Spleen (tissue), 11 donors: ENCODE results near the gene DSC3. TPM values are rescaled to one million over a fixed set of nuclear protein-coding genes. Genes with fewer than 3 reads are reported as not detected.

Experiments used
- DNase-seq: peaks from one replicate; pipeline ENCODE4 v3.0.0-alpha.2; 2020
- H3K27ac ChIP-seq, 8 donors: fragments of 200-600 bp; sonication (generic) in 7 of 8; 1 replicate in 4 of 8; 2 replicates in 4 of 8; pipeline versions ENCODE4 v1.5.0 to v1.8.0; 2016 to 2021; ENCODE audit warnings: inconsistent platforms in 4 of 8, mild to moderate bottlenecking in 4 of 8, moderate library complexity in 1 of 8
- H3K27me3 ChIP-seq, 7 donors: fragments of 200-600 bp; sonication (generic) in 6 of 7; replicated peaks in 1 of 7; 1 replicate in 4 of 7; 2 replicates in 3 of 7; pipeline versions ENCODE4 v1.5.0 to v1.8.0; 2016 to 2021; ENCODE audit warnings: inconsistent platforms in 3 of 7, mild to moderate bottlenecking in 1 of 7
- H3K36me3 ChIP-seq, 6 donors: fragments of 200-600 bp; sonication (generic) in 5 of 6; 1 replicate in 4 of 6; 2 replicates in 2 of 6; pipeline versions ENCODE4 v1.5.0 to v1.8.0; 2016 to 2021; ENCODE audit warnings: inconsistent platforms in 2 of 6
- H3K4me1 ChIP-seq, 6 donors: fragments of 200-600 bp; sonication (generic) in 5 of 6; 1 replicate in 3 of 6; 2 replicates in 3 of 6; pipeline versions ENCODE4 v1.5.0 to v1.8.0; 2016 to 2021; ENCODE audit warnings: inconsistent platforms in 3 of 6
- H3K4me3 ChIP-seq, 8 donors: fragments of 200-600 bp; sonication (generic) in 7 of 8; 1 replicate in 4 of 8; 2 replicates in 4 of 8; pipeline versions ENCODE4 v1.5.0 to v1.8.0; 2016 to 2021; ENCODE audit warnings: inconsistent platforms in 4 of 8, mild to moderate bottlenecking in 4 of 8, moderate library complexity in 2 of 8
- H3K9me3 ChIP-seq, 8 donors: fragments of 200-600 bp; sonication (generic) in 7 of 8; 1 replicate in 4 of 8; 2 replicates in 4 of 8; pipeline versions ENCODE4 v1.5.0 to v1.8.0; 2016 to 2021; ENCODE audit warnings: inconsistent platforms in 4 of 8
- CTCF ChIP-seq, 11 experiments: fragments of 200-600 bp in 7 of 11; fragments of 450-650 bp in 4 of 11; sonication (generic) in 4 of 11; IDR thresholded peaks in 8 of 11; conservative IDR thresholded peaks in 3 of 11; 1 replicate in 7 of 11; 2 replicates in 4 of 11; pipeline versions ENCODE4 v1.4.0 to v1.8.0; 2016 to 2021; ENCODE audit warnings: antibody characterized with exemption in 11 of 11, inconsistent platforms in 4 of 11, mild to moderate bottlenecking in 1 of 11
- POLR2A ChIP-seq, 3 donors: fragments of 450-650 bp; IDR thresholded peaks; one replicate each; pipeline ENCODE4 v1.5.1; 2017; ENCODE audit warnings: antibody characterized with exemption in 3 of 3, mild to moderate bottlenecking in 1 of 3
- POLR2AphosphoS5 ChIP-seq, 3 donors: sonication (generic); formaldehyde crosslinking; IDR thresholded peaks; one replicate each; pipeline ENCODE4 v1.5.1; 2017; ENCODE audit warnings: antibody characterized with exemption in 3 of 3
- WGBS, 5 donors: extraction: QIAGEN DNeasy Blood & Tissue Kit in 3 of 5; methylation state at CpG; one replicate each; pipeline versions ENCODE4 v1.1.5 to v1.1.7; 2013 to 2018; 5-methylcytosine and 5-hydroxymethylcytosine counted together
- intact Hi-C: fragments of 100-400 bp; cut with DNase I; formaldehyde crosslinking; loops from one replicate; pipeline ENCODE4 v1.15.0; 2023; ENCODE audit warnings: low total_unique reads
- polyA plus RNA-seq, 3 donors: library from polyadenylated mRNA; stranded (reverse); fragments of 200-250 nt; gene quantifications; one replicate each; pipeline ENCODE4 v1.2.1, GENCODE V29; 2013
- total RNA-seq, 7 donors: library from RNA; depleted of rRNA in 3 of 7; stranded (reverse); fragments of >200 nt in 3 of 7; fragmentation: NEBNext Ultra II Directional in 4 of 7; extraction: Animal tissue kit (Norgen Biotek cat#: 25700) in 4 of 7; gene quantifications; one replicate each; pipeline versions ENCODE4 v1.1.0 to v1.2.1, GENCODE V29; 2016 to 2021
- donor health status: healthy with polysubstance abuse.
- donor health status: DM: no; HTN: no; CAD: no; lungs with moderate emphysema.
- donor health status: DM: no; HTN: no; CAD: no.
- donor health status: Bipolar disorder and iron deficiency.
- donor health status: healthy.
- donor health status: DM: no; HTN: no; CAD: no.
- donor health status: DM: yes; HTN: yes; CAD: no.

The DSC3 gene
- total and polyA plus RNA-seq, 10 donors: 0.03 to 0.14 (median 0.07) TPM; not detected in 6

GRCh38 chr18:30999186-30999585 lies 43.4 kb downstream of the DSC3 start:
- WGBS, 5 donors: 30 to 45% (median 31%) methylated on average over 2 of the region's 2 CpGs
- no peak overlapping the region for H3K27ac ChIP-seq
- H3K27me3 ChIP-seq: no peaks in the 10 kb centered on the region
- no peak overlapping the region for H3K4me3 ChIP-seq
- no peaks in the 10 kb centered on the region for H3K36me3 ChIP-seq
- H3K9me3 ChIP-seq: no peaks in the 10 kb centered on the region
- intact Hi-C loops: no loop called here
- TF ChIP-seq POLR2AphosphoS5 (IDR thresholded peaks at IDR 0.05) (no peak), POLR2A (IDR thresholded peaks at IDR 0.05) (no peak), CTCF (IDR thresholded peaks at IDR 0.05 in 8 of 11, conservative IDR thresholded peaks at IDR 0.05 in 3 of 11) (no peak)
- H3K4me1 ChIP-seq: no peaks in the 10 kb centered on the region
- DNase-seq: no peak

GRCh38 chr18:30997223-30997622 lies 45.3 kb downstream of the DSC3 start:
- Histone ChIP-seq H3K27ac (no peak overlapping the region), H3K27me3 (no peaks in the 10 kb centered on the region), H3K36me3 (no peaks in the 10 kb centered on the region), H3K4me3 (no peak overlapping the region), H3K9me3 (no peaks in the 10 kb centered on the region), H3K4me1 (no peaks in the 10 kb centered on the region)
- TF ChIP-seq POLR2A (IDR thresholded peaks at IDR 0.05) (no peak), POLR2AphosphoS5 (IDR thresholded peaks at IDR 0.05) (no peak), CTCF (IDR thresholded peaks at IDR 0.05 in 8 of 11, conservative IDR thresholded peaks at IDR 0.05 in 3 of 11) (no peak)
- WGBS, 5 donors: 44 to 74% (median 56%) methylated on average over 2 of the region's 2 CpGs
- no peak for DNase-seq
- intact Hi-C loops: no loop called here

DNA sequence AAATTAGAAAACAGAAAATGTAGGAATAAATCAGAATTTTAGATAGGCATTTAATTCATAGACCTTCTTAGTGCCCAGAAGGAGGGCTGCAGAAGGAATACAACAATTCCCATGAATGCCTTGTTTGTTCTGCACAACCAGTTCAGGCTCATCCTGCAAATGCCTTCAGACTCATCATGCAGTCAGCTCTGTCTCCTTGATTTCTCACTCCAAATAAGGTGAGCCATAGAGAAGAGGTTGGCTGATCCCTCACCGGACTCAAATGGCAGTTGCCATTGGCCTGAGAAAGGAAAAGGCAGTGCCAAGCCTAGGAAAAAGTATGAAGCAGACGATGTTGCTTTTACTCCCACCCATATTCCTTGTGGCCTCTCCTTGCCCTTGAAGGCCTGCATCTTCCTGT lies 50.3 kb downstream of the DSC3 start:
- H3K27ac ChIP-seq: no peak overlapping the region
- no peak overlapping the region for H3K4me3 ChIP-seq
- H3K4me1 ChIP-seq: no peaks in the 10 kb centered on the region
- H3K27me3 ChIP-seq: no peaks in the 10 kb centered on the region
- no peaks in the 10 kb centered on the region for H3K36me3 ChIP-seq
- no peaks in the 10 kb centered on the region for H3K9me3 ChIP-seq
- WGBS, 5 donors: 78 to 84% (median 80%) methylated on average over 2 of the region's 2 CpGs
- DNase-seq: no peak
- intact Hi-C loops: no loop called here
- no peak for TF ChIP-seq POLR2A (IDR thresholded peaks at IDR 0.05)

DNA sequence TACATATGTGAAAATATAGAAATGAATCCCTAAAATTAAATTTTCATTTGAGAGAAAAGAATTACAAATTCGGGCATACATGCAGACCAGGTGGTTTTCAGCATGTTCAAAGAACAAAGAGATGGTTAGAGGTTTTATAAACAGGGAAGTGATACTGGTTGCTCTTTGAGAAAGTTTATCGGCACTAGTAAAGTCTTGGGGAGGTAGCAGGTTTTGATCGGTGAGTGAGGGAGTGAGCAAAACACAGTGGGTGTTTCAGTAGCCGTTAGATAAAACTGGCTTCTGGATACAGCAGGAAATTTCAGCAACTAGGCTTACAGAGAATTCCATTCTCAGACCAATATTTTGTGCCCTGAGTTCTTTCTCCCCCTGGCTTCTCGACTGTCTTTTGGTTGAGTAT lies 51.1 kb downstream of the DSC3 start:
- H3K9me3 ChIP-seq: no peaks in the 10 kb centered on the region
- no peak for DNase-seq
- no peak overlapping the region for H3K27ac ChIP-seq
- no peak overlapping the region for H3K4me3 ChIP-seq
- no peaks in the 10 kb centered on the region for H3K36me3 ChIP-seq
- no peaks in the 10 kb centered on the region for H3K27me3 ChIP-seq
- H3K4me1 ChIP-seq: no peaks in the 10 kb centered on the region
- TF ChIP-seq CTCF (IDR thresholded peaks at IDR 0.05 in 8 of 11, conservative IDR thresholded peaks at IDR 0.05 in 3 of 11) (no peak), POLR2A (IDR thresholded peaks at IDR 0.05) (no peak), POLR2AphosphoS5 (IDR thresholded peaks at IDR 0.05) (no peak)
- intact Hi-C loops: no loop called here
- WGBS, 5 donors: 71 to 80% (median 77%) methylated on average over 5 of the region's 5 CpGs

- H3K36me3 ChIP-seq: no peaks in the 10 kb centered on the region
- H3K9me3 ChIP-seq: no peaks in the 10 kb centered on the region
- no peak for DNase-seq
- H3K27me3 ChIP-seq: no peaks in the 10 kb centered on the region
- H3K4me3 ChIP-seq: no peak overlapping the region
- WGBS, 5 donors: 64 to 89% (median 85%) methylated on average over 1 of the region's 1 CpG
- intact Hi-C loops: no loop called here
- H3K4me1 ChIP-seq: no peaks in the 10 kb centered on the region
- TF ChIP-seq CTCF (IDR thresholded peaks at IDR 0.05 in 8 of 11, conservative IDR thresholded peaks at IDR 0.05 in 3 of 11): no peak
- TF ChIP-seq POLR2AphosphoS5 (IDR thresholded peaks at IDR 0.05): no peak
- TF ChIP-seq POLR2A (IDR thresholded peaks at IDR 0.05): no peak
- H3K27ac ChIP-seq: no peak overlapping the region
These were observed 53.4 kb downstream of the DSC3 start for GRCh38 chr18:30989141-30989540.
